Peyer's patch (tissue), 4 donors: ENCODE results near the gene LRRIQ4.

ENCODE experiments used
- CTCF ChIP-seq, 6 experiments: fragments of 450-650 bp in 4 of 6; fragments of 200-600 bp in 2 of 6; sonication (generic) in 1 of 6; IDR thresholded peaks; one replicate each; pipeline ENCODE4 v1.5.1; 2017 to 2019; ENCODE audit warnings: antibody characterized with exemption in 6 of 6, mild to moderate bottlenecking in 3 of 6, moderate library complexity in 1 of 6
- POLR2A ChIP-seq, 2 donors: fragments of 450-650 bp; IDR thresholded peaks; one replicate each; pipeline ENCODE4 v1.5.1; 2017; ENCODE audit warnings: antibody characterized with exemption in 2 of 2, mild to moderate bottlenecking in 2 of 2, moderate library complexity in 2 of 2

DNA sequence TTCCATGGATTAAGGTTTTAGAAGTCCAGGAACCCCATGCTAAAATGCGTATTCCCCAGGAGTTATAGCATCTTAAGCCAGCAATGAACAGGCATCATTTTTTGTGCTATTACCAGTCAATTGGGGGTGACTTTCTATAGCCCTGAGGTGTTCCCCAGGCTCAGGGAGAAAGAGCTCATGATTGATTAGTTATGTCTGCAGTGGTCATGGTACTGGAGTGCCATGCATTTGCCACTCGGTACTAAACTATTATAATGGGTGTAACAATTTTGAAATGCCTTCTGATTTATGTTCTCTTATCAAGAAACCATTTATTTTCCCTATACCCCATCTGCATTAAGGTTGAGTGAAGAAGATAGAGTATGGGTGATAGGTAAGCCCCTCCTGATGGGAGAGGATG is 45.1 kb downstream of the LRRIQ4 start:
- TF ChIP-seq CTCF (IDR thresholded peaks at IDR 0.05): no peak
- TF ChIP-seq POLR2A (IDR thresholded peaks at IDR 0.05): no peak
